SH-SY5Y (cell line): ENCODE results near the gene BMPR1A.

Experiments used
- GATA2 ChIP-seq: IDR thresholded peaks from 2 replicates; pipeline ENCODE4 v1.6.1; 2011; ENCODE audit warnings: mild to moderate bottlenecking, low read depth, low read length
- GATA3 ChIP-seq: IDR thresholded peaks from 2 replicates; pipeline ENCODE4 v1.6.1; 2011; ENCODE audit warnings: low read depth, mild to moderate bottlenecking, low read length, moderate library complexity

The BMPR1A gene

GRCh38 chr10:86965986-86966654, 209.7 kb downstream of the BMPR1A start:
- TF ChIP-seq GATA3 = no peak
- no peak for TF ChIP-seq GATA2

- TF ChIP-seq GATA2 (no peak), GATA3 (no peak)
Measured at GRCh38 chr10:86967481-86967941, 211.1 kb downstream of the BMPR1A start.

GRCh38 chr10:86968271-86968993, 212.0 kb downstream of the BMPR1A start, which contains the start of gene ADIRF:
Gene ADIRF (plus strand): TSS chr10:86968482. CDS start chr10:86968545, 63 bp downstream.
- TF ChIP-seq GATA3 (no peak), GATA2 (no peak)

- TF ChIP-seq GATA3 (no peak), GATA2 (no peak)
Measured at GRCh38 chr10:86968994-86969355, 212.6 kb downstream of the BMPR1A start.

- TF ChIP-seq GATA2 (no peak), GATA3 (no peak)
Measured at GRCh38 chr10:86969421-86970041, 213.1 kb downstream of the BMPR1A start.

- TF ChIP-seq GATA2 (no peak), GATA3 (no peak)
Measured at GRCh38 chr10:86970162-86970981, 214.0 kb downstream of the BMPR1A start.

GRCh38 chr10:86970982-86971231, 214.5 kb downstream of the BMPR1A start:
- no peak for TF ChIP-seq GATA3
- TF ChIP-seq GATA2 = no peak

- TF ChIP-seq GATA3 (no peak), GATA2 (no peak)
Measured at GRCh38 chr10:86971232-86971991, 215.0 kb downstream of the BMPR1A start.

- TF ChIP-seq GATA3 (no peak), GATA2 (no peak)
Measured at GRCh38 chr10:86972613-86973380, 216.4 kb downstream of the BMPR1A start.

- TF ChIP-seq GATA2 = no peak
- no peak for TF ChIP-seq GATA3
Measured at GRCh38 chr10:86974484-86974883, 218.1 kb downstream of the BMPR1A start.

- no peak for TF ChIP-seq GATA2
- no peak for TF ChIP-seq GATA3
Measured at GRCh38 chr10:86976362-86977056, 220.1 kb downstream of the BMPR1A start.

- TF ChIP-seq GATA2 = no peak
Measured at GRCh38 chr10:86979296-86979818, 222.9 kb downstream of the BMPR1A start.

- no peak for TF ChIP-seq GATA2
- TF ChIP-seq GATA3 = no peak
Measured at GRCh38 chr10:86979977-86980448, 223.6 kb downstream of the BMPR1A start.
